ENCODE measurements around the gene GRAMD1B. TPM values are rescaled to one million over a fixed set of nuclear protein-coding genes. Genes with fewer than 3 reads are reported as not detected.

GRAMD1B gene
- total and polyA plus RNA-seq, 4 donors: 0.29 to 2.6 (median 1.3) TPM

DNA sequence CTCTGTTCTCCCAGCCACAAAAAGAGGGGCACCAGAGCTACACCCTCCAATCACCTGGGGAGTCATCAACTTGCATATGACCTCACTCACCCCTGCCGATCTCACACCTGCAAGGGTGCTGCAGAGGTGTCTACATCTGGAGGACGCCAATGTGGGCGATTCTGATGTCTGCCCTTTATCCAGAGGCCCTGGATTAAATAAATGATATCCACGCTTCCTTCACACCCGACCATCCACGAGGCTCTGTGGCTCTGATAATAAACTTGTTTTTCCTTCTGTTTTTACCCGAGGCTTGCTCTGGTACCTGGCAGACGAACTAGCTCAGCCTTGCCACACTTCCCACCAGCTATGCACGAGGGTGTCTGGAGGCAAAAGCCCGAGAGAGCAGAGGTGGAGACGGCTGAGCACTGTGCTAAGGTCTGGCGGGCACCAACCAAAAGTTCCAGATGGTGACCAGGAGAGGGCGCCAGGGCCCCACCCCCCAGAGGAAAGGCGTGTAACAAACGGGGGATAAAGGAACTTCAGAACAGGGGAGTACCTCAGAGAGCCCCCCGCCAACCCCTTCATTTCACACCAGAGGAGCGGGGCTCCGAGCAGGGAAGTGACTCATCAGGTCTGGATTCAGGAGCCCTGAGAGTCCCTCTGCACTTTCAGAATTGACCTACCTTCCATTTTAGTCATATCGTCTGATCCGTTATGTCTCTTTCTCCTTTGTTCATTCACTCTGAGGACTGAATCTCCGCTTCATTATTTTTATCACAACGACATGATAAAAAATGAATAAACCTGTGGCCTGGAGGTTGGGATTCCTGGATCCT lies 210.8 kb downstream of the GRAMD1B start:
- DNase-seq (ENCODE audit: low spot score): peak; percentile 38
- WGBS: 32% methylated on average over 22 of the region's 22 CpGs
- Histone ChIP-seq H3K4me1 (ENCODE audit: control insufficient read depth in 4 of 4, insufficient read depth in 4 of 4, low read length in 3 of 4) (no peaks in the 10 kb centered on the region), H3K9ac (ENCODE audit: low read depth in 1 of 2, low read length in 2 of 2) (no peak overlapping the region), H3K9me3 (ENCODE audit: control insufficient read depth in 4 of 4, low read length in 3 of 4) (no peaks in the 10 kb centered on the region), H3K36me3 (ENCODE audit: control insufficient read depth in 4 of 4, insufficient read depth in 3 of 4, low read depth in 1 of 4, low read length in 3 of 4) (no peaks in the 10 kb centered on the region), H3K4me3 (ENCODE audit: low read depth in 1 of 3, low read length in 3 of 3) (no peak overlapping the region), H3K27me3 (ENCODE audit: control insufficient read depth in 4 of 4, insufficient read depth in 4 of 4, low read length in 3 of 4) (no peaks in the 10 kb centered on the region), H3K27ac (ENCODE audit: low read depth in 1 of 2, low read length in 2 of 2) (no peak overlapping the region)
- TF ChIP-seq FOXA2 (IDR thresholded peaks at IDR 0.05) (no peak), HNF4G (IDR thresholded peaks at IDR 0.05) (no peak), SP1 (IDR thresholded peaks at IDR 0.05) (no peak), RAD21 (IDR thresholded peaks at IDR 0.05) (peak; percentile 64 to 76), JUND (IDR thresholded peaks at IDR 0.05) (no peak), EGR1 (IDR thresholded peaks at IDR 0.05; ENCODE audit: low read depth in 2 of 2) (no peak), NR2F2 (IDR thresholded peaks at IDR 0.05) (no peak), ATF3 (IDR thresholded peaks at IDR 0.05) (no peak)
- TF ChIP-seq, protein P1, sequence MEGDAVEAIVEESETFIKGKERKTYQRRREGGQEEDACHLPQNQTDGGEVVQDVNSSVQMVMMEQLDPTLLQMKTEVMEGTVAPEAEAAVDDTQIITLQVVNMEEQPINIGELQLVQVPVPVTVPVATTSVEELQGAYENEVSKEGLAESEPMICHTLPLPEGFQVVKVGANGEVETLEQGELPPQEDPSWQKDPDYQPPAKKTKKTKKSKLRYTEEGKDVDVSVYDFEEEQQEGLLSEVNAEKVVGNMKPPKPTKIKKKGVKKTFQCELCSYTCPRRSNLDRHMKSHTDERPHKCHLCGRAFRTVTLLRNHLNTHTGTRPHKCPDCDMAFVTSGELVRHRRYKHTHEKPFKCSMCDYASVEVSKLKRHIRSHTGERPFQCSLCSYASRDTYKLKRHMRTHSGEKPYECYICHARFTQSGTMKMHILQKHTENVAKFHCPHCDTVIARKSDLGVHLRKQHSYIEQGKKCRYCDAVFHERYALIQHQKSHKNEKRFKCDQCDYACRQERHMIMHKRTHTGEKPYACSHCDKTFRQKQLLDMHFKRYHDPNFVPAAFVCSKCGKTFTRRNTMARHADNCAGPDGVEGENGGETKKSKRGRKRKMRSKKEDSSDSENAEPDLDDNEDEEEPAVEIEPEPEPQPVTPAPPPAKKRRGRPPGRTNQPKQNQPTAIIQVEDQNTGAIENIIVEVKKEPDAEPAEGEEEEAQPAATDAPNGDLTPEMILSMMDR (IDR thresholded peaks at IDR 0.05; ENCODE audit: low read depth, low read length, missing input control): peak; percentile 49

DNA sequence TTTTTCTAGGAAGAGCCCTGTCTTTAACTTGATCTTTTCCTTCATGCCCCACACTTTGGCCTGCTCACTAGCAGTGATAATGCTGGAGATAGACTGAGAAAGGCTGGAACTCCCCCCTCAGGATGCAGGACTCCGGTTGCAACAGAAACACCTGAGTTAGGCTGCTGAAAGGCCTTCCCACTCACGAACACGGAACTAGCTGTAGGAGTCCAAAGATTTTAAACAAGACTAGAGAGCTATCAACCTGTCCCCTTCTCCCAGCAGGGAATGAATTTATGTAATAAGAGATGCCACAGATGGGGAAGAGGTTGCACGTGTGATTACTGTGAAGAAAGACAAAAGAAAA lies 211.4 kb downstream of the GRAMD1B start:
- Histone ChIP-seq H3K4me3 (ENCODE audit: low read depth in 1 of 3, low read length in 3 of 3) (no peak overlapping the region), H3K27me3 (ENCODE audit: control insufficient read depth in 4 of 4, insufficient read depth in 4 of 4, low read length in 3 of 4) (no peaks in the 10 kb centered on the region), H3K36me3 (ENCODE audit: control insufficient read depth in 4 of 4, insufficient read depth in 3 of 4, low read depth in 1 of 4, low read length in 3 of 4) (no peaks in the 10 kb centered on the region), H3K27ac (ENCODE audit: low read depth in 1 of 2, low read length in 2 of 2) (no peak overlapping the region), H3K9ac (ENCODE audit: low read depth in 1 of 2, low read length in 2 of 2) (no peak overlapping the region), H3K9me3 (ENCODE audit: control insufficient read depth in 4 of 4, low read length in 3 of 4) (no peaks in the 10 kb centered on the region), H3K4me1 (ENCODE audit: control insufficient read depth in 4 of 4, insufficient read depth in 4 of 4, low read length in 3 of 4) (no peaks in the 10 kb centered on the region)
- TF ChIP-seq RXRA (IDR thresholded peaks at IDR 0.05) (no peak), JUND (IDR thresholded peaks at IDR 0.05) (no peak), GABPA (IDR thresholded peaks at IDR 0.05 in 1 of 2, conservative IDR thresholded peaks at IDR 0.05 in 1 of 2) (no peak), REST (IDR thresholded peaks at IDR 0.05) (no peak), EGR1 (IDR thresholded peaks at IDR 0.05; ENCODE audit: low read depth in 2 of 2) (no peak), TAF1 (conservative IDR thresholded peaks at IDR 0.05) (no peak), FOXA2 (IDR thresholded peaks at IDR 0.05) (no peak), SP1 (IDR thresholded peaks at IDR 0.05) (no peak)
- no peak for DNase-seq (ENCODE audit: low spot score)
- WGBS: 71% methylated on average over 4 of the region's 4 CpGs

Measured in liver (tissue), 9 donors.